AML-193 (cell line): ENCODE data around the gene PKHD1.

Experiments
- DNase-seq, 2 experiments: peaks; one replicate each; lab custom pipeline; 2025; lab: John Stamatoyannopoulos, UW

Gene PKHD1

DNA sequence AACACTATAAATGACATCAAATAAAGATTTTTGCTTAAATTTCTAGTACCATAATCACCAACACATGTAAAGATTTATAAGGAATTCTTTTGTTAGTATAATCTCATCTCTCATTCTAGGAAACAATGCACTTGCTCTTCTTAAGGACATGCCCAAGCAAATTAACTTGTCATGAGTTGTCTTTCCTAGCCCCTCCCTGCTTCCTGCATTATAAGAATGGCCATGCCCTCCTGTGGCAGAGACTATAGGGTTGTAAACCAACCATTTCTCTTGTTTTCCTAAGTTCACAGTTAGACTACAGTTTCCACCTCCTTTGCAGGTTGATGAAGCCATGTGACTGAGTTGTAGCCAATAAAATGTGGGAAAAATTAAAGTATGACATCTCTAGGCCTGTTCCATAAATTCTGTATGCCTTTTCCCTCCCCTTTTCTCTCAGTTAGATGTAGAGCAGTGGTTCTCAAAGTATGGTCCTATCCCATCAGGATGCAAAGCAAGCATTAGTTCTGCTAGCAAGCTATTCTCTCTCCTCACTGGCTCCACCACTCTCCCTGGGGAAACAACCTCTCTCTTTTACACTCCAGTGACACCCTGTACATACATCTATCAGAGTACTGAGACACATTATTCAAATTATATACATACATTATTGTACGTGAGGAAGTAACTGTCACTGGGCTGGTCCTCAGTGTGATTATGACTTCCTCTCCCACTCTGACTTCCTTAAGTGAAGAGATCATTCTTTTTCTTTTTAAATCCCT lies 295.0 kb downstream of the PKHD1 start:
- no peak for DNase-seq

DNA sequence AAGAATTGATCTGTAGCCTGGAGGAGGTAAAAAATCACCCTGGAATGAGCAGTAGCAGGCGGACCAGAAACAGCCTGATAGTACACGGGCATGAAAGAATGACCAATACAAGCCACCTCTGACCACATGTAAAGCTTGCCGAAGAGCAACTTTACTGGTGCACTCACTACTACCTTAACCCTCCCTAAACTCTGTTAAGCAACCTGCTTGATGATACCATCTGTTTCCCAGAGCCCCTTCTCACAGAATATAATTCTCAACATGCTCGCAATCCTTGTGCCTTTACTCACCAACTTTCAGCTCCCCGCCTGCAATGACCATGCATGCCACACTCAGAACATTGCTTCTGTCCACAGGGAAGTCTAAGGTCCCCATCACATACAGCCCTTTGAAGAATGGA lies 296.5 kb downstream of the PKHD1 start:
- DNase-seq: no peak

DNA sequence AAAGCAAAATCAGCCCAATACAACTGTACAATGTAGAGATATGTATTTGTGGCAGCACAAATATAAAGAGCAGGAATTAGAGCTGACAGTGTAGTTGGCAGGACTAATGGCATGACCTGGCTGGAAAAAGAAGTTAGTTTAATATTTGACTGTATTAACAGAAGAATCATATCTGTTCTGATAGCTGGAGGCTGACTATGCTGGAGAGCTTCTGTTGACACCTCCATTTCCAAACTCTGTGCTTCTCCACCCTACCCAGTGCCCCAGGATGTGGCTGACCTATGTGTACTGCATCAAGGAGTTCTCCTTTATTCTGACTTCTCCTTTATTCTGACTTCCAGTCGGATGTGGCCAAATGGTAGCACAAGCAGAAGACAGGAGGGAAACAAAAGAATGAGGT lies 299.3 kb downstream of the PKHD1 start:
- no peak for DNase-seq

DNA sequence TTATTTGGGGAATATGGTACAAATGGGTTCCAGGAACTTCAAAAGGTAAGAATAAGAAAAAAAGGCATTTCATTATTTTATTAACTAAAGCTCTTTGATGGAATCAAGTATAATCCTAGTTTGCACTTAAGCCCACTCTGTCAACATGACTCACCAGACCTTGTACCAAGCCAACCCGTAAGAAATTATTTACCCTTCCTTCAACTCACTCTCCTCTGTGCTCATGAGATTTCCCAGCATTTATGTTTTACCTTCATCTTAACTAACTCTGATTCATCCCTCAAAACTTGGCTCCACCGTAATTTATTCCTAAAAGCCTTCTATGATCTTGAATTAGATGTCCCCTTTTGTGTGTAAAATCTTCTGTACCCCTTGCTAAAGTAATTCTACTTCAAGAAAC lies 308.7 kb downstream of the PKHD1 start:
- no peak for DNase-seq

DNA sequence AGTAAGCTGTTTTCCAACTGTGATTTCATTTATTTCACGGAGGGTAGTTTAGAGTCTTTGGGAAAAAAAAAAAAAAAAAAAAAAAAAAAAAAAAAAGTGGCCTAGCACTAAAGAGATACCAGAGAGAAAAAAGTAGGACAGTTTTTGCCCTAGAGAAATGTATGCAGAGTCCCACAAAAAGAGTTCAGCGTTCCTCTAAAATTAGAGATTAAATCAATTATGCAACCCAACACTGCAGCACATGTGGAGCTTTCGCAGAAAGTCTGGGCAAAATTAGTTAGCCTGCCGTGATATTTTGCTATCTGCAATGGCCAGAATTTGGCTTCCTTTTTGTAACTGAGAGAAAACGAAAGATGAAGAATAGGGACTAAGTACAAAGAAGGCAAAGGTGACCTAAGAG lies 309.8 kb downstream of the PKHD1 start:
- DNase-seq: no peak

DNA sequence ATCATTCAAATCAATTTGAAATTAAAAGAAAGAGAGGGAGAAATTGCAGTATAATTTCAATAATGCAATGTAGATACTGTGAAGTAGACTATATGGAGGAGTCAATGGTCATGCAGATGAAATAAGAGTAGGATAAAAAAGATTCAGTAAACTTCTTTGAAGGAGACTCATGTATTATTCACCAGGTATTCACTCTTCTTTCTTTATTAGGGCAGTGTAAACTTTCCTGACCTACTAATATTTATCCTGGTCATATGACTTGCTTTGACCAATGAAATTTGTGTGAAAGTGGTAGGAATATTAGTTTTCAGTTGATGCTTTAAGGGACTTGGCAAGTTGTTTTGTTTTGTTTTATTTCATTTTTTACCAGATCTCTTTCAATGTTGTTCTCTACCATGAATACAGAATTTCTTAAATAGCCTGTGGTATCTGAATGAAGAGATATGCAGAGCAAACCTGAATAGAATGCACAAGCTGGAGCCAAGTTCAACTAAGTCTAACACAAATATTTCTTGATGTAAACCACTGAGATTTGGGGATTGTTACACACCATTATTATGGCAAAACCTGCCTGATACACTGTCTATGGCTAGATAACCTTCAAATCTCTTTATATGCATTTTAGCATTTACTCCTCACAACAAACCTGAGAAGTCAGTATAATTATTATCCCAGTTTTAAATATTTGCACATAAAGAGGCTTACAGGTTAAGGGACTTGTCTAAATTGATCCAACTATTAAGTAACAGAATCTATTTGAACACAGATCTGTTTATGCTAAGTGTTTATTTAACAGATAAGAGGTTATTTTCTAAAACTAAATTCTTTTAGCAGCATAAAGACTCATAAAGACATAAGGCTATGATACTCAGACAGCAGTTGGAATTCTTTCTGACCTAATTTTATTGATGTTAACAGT lies 311.2 kb downstream of the PKHD1 start:
- no peak for DNase-seq

DNA sequence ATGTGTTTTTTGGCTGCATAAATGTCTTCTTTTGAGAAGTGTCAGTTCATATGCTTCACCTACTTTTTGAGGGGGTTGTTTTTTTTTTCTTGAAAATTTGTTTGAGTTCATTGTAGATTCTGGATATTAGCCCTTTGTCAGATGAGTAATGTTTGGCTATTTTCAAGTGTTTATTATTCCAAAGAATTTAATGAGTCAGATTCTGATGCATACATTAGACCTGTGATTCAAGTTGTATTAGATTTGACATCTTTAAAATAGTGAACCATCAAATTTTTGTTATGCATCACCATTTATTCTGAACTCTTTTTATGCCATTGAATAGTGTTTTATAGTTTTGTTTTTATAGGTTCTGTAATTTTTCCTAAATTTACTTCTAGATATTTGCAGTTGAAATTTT lies 319.3 kb downstream of the PKHD1 start:
- DNase-seq: no peak

DNA sequence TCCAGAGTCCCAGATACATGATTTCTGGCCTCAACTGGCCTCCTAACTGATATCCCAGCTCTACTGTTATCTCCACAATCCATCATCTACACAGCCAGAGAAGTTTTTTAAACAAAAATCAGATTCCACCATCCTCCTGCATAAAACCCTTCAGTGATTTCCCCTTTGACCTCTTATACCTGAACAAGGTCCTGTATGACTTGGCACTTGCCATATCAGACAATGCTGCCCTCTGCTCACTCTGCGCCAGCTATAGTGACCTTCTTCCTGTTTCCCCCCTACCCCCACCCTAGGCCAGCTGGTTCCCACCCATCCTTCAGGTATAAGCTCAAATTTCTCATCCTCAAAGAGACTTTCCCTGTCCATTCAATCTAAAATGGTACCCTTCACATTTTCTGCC lies 322.2 kb downstream of the PKHD1 start:
- no peak for DNase-seq

DNA sequence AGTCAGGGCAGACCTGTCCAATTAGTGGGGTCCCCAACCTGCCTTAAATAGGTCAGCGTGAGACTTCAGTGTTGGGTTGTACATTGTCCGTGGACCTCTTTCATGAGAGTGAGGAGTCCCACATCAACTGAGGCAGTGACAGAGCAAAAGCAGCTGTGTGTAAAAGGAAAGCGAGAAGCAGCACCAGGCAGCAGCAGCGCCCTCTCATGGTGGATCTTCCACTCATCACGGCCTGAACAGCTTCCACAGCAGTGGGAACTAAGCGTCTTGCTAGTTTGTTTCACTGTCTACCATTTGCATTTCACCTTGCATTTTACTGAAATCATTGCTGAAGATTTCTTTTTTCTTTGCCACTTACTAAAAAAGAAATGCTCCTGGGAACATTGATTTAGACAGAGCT lies 333.8 kb downstream of the PKHD1 start:
- DNase-seq: peak; percentile 3 to 6

DNA sequence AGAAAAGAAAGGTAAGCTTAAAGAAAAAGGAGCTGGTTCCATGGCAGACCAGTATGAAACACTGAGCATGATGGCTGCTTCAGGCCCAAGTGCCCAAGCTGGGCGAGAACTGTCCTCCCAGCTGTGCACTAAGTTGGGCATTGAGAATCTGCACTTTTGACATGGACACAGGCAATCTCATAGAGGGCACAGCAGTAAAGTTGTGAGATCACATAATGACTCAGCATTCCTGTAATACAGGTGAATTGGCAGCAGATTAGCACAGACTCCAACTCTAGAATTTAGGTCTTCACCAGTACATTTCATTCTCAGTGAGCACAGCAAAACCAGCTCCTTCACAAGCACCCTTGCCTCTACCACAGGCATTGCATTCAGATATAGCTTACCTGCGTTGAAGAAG lies 343.4 kb downstream of the PKHD1 start:
- DNase-seq: no peak

DNA sequence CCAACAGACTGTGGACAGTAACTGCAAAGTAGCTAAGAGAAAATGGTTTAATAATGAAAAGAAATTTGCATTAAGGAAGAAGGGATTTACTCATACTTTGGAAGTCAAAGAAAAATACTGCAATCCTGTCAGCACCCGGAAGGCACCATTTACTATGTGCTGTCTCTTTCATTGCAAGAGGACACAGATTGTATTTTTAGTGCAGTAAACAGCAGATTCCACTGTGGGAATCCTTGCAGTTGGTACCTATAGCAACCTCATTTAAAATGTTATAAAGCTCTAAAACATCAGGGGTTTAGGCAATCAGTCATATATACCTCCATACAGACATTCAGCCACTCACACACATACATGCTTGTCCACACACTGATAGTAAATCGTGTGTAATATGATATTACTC lies 346.8 kb downstream of the PKHD1 start:
- no peak for DNase-seq

DNA sequence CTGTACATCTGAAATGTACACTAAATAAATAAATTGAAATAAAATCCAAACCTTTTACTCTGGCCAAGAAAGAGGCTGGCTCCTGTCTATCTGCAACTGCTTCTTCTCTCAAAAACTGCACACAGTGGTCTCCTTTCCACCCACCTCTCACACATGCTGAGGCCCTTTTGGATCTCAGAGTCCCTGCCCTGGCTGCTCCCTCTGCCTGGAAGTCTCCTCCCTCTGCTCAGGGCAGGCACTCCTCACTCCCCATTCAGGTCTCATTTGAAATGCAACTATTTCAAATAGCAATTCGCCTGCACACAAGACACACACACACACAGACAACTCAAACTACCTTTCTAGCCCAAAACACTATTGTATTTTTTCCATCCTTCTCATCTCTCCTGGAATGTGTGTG lies 348.8 kb downstream of the PKHD1 start:
- no peak for DNase-seq

DNA sequence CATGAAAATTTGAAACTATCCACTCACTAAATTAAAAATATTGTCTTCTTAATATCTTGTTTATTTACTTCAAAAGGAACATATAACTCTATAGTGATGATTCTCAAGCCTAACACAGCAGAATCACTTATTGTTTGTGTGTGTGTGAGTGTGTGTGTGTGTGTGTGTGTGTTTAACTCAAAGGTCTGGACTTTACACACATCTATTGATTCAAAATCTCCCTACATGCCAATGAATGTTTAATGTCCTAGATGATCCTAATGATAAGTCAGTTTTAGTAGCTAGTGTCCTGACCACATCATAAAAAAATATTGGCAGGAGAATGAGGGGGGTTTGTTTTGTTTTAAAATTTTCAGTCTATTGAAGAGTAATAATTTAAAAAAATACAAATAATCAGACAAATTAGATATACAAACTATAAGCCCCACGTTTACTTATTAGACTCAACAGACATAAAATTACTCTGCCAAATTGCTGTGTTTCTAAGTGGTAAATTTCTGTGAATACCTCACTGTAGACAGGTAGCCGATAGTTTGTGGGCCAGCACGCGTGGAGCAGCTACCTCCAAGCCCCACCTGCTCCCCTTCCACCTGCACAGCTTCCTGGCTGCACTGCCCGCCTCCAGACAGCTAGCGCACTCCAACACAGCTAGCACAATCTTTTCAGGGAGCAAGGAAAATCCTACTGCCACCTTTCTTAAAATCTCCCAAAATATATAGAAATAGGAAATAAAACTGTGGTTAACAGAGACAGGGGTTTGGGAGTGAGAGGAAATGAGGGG lies 349.6 kb downstream of the PKHD1 start:
- no peak for DNase-seq

DNA sequence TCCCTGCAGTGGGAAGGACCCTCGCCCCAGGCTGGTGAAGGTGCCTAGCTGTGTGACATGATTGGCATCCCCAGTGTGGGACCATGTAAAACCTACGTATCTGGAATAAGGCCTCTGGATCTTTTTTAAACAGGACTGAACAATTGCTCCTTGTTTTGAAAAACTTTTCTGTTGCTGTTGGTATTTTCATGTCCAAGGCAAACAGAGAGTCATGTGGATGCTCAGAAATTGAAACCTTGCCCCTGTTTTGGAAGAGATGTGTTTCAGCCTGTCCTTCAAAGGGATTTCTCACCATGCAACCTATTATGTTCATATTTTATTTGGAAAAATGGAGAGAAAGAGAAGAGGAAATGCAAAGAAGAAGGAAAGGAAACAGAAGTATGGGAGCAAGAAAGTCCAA lies 362.3 kb downstream of the PKHD1 start:
- DNase-seq: no peak

DNA sequence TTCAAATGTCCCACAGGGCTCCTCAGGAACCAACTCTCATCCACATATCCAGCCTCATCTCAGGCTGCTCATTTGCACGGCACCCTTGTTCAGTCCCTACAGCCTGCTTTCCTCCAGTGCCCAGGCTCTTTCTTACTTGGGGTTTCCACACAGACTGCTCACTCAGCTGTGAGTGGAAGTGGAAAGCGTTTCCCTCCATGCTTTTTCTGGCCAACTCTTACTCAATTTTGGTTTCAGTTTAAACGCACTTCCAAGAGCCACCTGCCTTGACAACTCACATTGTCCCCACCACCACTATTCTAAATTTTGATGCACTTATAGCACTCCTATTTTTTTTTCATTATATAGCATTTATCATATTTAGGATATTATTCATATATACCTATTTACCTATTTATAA lies 367.1 kb downstream of the PKHD1 start:
- DNase-seq: no peak

DNA sequence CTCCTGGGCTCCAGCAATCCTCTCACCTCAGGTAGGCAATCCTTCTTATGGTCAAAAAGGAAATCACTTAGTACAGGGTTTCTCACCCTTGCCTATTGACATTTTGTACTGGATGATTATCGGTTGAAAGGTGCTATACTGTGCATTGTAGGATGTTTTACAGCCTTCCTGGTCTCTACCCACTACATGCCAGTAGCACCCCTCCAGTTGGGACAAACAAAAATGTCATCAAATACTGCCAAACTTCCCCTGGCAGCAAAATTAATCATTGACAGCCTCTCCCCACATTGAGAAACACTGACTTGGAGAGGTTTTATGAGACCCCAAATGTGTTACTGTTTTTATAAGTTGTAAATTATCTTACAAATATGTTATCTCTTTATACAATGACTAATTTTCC lies 368.1 kb downstream of the PKHD1 start:
- DNase-seq: no peak

DNA sequence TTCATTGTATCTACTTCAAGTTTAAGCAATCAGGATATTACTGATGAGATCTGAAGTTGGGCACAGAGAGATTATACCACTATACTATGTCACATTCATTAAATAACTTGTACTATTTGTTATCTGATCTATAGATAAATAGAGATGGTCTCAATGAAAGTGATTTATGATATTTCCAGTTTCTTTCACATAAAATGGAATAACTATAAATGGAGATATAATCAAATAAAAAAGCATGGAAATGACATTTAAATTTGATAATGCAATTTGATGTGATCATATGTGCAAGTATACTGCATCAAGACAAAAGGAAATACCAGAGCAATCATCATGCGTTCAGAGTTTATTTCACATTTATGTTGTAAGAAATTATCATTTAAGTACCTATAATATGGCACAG lies 368.9 kb downstream of the PKHD1 start:
- DNase-seq: no peak

DNA sequence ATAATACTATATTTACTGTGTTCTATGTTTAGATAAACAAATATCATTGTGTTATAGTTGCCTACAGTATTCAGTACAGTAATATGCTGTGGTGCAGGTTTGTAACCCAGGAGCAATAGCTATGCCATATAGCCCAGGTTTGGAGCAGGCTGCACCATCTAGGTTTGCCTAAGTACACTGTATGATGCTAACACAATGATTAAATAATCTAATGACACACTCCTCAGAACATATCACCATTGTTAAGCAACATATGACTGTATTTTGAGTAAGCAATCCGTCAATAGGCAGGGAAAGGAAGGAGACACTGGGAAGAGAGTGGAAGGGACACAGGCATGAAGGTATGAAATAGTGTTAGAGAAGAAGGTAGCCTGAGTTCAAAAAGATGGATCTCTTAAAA lies 369.9 kb downstream of the PKHD1 start:
- DNase-seq: no peak

DNA sequence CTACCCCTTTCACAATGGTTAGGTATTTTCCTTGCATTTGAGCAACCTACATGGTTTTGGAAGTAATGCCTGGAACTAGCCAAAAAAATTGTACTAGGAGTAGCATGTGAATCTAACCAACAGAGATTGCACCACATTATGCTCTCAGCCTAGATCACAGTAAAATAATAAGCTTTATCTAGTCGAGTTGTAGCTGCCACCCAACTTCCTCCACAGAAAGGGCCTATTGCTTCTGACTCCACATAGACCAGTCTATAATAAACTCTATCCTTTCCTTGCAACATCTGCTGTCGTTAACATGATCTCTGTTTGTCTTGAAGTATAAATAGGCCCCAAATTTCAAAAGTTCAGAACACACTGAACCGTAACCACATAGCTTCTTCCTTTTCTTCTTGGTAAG lies 375.5 kb downstream of the PKHD1 start:
- no peak for DNase-seq

DNA sequence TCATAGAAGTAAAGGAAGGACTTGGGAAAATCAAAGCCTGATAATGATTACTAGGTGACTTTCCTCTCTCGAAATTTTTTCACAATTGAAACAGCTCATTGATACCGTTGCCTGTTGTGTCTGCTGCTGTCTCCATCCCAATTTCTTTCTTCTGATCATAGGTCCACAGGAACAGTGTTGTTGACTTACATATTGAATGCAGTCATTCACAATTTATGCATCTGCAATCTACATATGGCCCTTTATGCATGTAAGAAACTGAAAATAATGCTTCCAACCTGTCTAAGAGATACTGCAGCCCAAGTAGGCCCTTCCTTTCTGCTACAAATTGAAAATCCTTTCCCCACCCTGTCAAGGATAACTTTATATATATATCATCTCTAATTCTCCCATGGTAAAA lies 381.3 kb downstream of the PKHD1 start:
- no peak for DNase-seq

DNA sequence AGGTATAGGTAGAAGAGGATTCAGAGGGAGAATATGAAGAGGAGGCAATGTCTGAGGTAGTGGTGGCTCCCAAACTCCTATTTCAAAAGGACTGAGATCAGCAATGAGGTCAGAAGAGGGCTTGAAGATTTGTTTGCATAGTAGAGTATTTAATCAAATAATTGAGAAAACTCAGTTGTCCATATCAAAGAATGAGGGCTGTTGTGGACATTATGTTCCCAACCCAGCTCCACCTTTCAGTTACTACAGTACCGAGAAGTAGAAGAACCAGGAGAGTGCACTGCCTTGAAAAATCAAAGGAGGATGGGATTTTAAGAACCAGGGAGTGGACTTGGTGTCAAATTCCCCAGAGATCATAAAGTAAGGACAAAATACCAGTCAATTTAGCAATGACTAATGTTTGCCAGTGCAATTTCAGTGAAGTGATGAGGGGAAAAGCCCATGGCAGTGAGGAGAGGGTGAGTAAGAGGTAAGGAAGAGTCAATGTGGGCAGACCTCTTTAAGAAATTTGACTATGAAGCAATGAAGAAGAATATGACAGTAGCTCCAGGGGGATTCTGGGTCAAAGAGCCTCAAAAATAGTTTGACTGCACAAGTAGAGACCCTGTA lies 382.4 kb downstream of the PKHD1 start:
- no peak for DNase-seq

DNA sequence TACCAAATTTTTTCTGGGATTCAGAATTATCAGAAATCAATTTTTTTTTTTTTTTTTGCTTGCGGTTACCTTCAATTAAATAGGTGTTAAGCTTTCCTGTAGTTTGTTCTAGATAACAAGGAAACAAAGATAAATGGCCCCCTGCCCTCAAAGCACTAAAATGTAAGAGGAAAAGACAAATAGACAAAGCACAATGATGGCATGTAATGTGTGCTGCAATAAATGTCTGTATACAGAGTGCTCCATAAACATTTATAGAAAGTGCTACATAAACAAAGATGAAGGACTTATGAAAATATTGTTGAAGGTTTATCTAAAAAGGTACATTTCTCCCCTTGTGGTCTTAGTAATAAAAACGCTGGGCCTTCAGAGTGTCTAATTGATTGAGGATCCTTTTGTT lies 384.6 kb downstream of the PKHD1 start:
- no peak for DNase-seq
